Measurements from ENCODE around the gene PPP1R9A. TPM values are rescaled to one million over a fixed set of nuclear protein-coding genes. Genes with fewer than 3 reads are reported as not detected.

The PPP1R9A gene
- total and polyA plus RNA-seq, 8 donors: 18.7 to 28.6 (median 24.3) TPM

DNA sequence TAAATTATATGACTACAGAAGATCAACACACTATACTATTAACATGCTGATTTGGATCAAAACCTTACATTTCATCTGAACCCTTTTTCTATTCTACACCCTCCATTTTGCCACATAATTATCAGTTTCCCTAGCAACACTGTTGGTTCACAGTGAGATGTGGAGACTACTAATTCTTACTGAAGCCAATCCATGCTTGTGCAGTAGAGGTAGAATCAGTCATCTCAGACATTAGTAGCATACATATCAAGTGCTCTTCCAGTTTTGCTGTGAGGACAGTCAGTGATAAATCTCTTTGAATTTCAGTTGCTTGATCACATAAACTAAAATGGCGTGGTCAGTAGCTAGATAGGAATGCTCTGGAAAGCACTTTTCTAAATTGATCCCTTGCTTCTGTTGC is 346.6 kb downstream of the PPP1R9A start:
- DNase-seq: no peak
- TF ChIP-seq CTCF (IDR thresholded peaks at IDR 0.05): no peak
- intact Hi-C loops (cut with DNase I): no loop called here

DNA sequence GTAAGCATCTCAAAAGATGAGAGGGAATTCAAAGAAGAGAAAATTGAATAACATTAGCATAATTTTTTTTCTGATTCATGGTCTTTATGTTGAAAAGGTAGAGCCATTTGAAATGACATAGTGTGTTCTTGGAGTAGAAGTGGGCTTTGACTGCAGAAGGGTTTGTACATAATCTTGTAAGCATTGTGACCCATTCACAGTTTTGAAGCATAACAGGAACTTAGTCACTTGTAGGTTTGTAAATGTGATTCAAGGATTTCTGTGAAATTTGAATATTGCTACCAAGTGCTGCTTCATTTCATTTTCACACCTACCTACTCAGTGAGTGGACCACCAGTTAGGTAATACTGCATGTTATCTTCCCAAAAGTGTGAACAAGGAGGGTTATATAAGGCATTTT is 348.3 kb downstream of the PPP1R9A start:
- no peak overlapping the region for H3K27ac ChIP-seq
- H3K4me3 ChIP-seq: no peak overlapping the region
- H3K27me3 ChIP-seq: no peaks in the 10 kb centered on the region
- intact Hi-C loops (cut with DNase I): no loop called here
- no peak for TF ChIP-seq CTCF (IDR thresholded peaks at IDR 0.05)
- no peaks in the 10 kb centered on the region for H3K36me3 ChIP-seq
- no peaks in the 10 kb centered on the region for H3K9me3 ChIP-seq
- ATAC-seq (no peak), DNase-seq (no peak)
- H3K4me1 ChIP-seq: no peaks in the 10 kb centered on the region

More for the DNA sequence above, 346.6 kb downstream of the PPP1R9A start:
- H3K4me1 ChIP-seq: no peaks in the 10 kb centered on the region
- H3K27ac ChIP-seq: no peak overlapping the region
- no peaks in the 10 kb centered on the region for H3K9me3 ChIP-seq
- no peak for ATAC-seq
- H3K4me3 ChIP-seq: no peak overlapping the region
- H3K27me3 ChIP-seq: no peaks in the 10 kb centered on the region
- no peaks in the 10 kb centered on the region for H3K36me3 ChIP-seq

DNA sequence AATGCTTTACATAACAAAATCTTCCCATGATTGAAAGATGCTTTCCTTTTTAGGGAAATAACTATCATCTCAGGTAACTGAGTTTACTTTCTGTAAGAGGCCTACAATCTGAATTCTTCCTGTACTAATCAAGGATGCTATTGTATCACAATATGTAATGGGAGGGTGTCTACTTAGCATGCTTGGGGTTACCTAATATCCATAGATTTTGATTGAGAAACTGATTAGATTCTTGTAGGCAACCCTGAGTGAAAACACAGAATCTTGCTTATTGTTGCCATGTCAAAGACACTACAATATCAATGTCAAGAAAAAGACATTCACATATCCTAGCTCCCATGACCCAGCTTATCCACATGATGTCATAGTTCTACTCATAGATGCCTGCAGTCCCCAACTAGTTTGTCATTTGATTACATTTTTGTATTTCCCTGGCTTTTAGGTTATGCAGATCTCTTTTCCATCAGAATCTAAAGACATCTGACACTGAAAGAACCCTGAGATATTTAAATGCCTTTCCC is 354.6 kb downstream of the PPP1R9A start:
- no peaks in the 10 kb centered on the region for H3K27me3 ChIP-seq
- ATAC-seq: no peak
- H3K9me3 ChIP-seq: no peaks in the 10 kb centered on the region
- DNase-seq: no peak
- H3K27ac ChIP-seq: no peak overlapping the region
- intact Hi-C loops (cut with DNase I): no loop called here
- no peak for TF ChIP-seq CTCF (IDR thresholded peaks at IDR 0.05)
- H3K36me3 ChIP-seq: no peaks in the 10 kb centered on the region
- no peak overlapping the region for H3K4me3 ChIP-seq
- H3K4me1 ChIP-seq: no peaks in the 10 kb centered on the region

DNA sequence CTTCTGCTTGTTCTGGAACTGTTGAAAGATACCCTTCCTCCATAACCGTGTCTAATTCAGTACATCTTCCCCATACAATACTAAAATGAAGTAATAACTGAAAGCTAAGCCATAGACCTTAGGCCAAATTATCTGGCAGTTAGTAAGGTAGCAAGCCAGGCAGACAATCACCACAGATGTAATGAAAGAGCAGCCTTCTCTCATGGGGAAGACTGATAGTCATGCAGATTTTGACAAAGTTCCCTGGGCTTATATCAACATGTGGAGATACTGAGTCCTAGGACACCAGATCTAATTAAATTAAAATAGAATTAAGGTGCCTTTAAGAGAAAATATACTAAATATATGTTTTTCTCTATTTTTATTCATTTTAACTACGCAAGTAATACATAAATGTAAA is 355.5 kb downstream of the PPP1R9A start:
- H3K4me1 ChIP-seq: no peaks in the 10 kb centered on the region
- no peaks in the 10 kb centered on the region for H3K36me3 ChIP-seq
- H3K27ac ChIP-seq: no peak overlapping the region
- ATAC-seq (no peak), DNase-seq (no peak)
- intact Hi-C loops (cut with DNase I): no loop called here
- no peaks in the 10 kb centered on the region for H3K9me3 ChIP-seq
- H3K4me3 ChIP-seq: no peak overlapping the region
- TF ChIP-seq CTCF (IDR thresholded peaks at IDR 0.05): no peak
- no peaks in the 10 kb centered on the region for H3K27me3 ChIP-seq

- intact Hi-C loops (cut with DNase I): no loop called here
These were observed 356.5 kb downstream of the PPP1R9A start for GRCh38 chr7:95263785-95264362.

More at GRCh38 chr7:95263785-95264362, 356.5 kb downstream of the PPP1R9A start:
- ATAC-seq (no peak), DNase-seq (peak in 1 of 4 donors; percentile 13)
- no peaks in the 10 kb centered on the region for H3K4me1 ChIP-seq
- no peaks in the 10 kb centered on the region for H3K36me3 ChIP-seq
- H3K27ac ChIP-seq: no peak overlapping the region
- H3K4me3 ChIP-seq: no peak overlapping the region
- no peaks in the 10 kb centered on the region for H3K27me3 ChIP-seq
- no peak for TF ChIP-seq CTCF (IDR thresholded peaks at IDR 0.05)
- H3K9me3 ChIP-seq: no peaks in the 10 kb centered on the region
